NOMO-1 treated with DMSO at 0.1 percent for 48 hours (cell line): ENCODE measurements around the gene ADAMTS14.

Experiments used
- DNase-seq: peaks from one replicate; lab custom pipeline; 2025; ENCODE audit not compliant: unreplicated experiment; lab: John Stamatoyannopoulos, UW

ADAMTS14 gene

GRCh38 chr10:70673929-70674559, 1.7 kb downstream of the ADAMTS14 start:
- DNase-seq, result no peak

- no peak for DNase-seq
These were observed 2.5 kb downstream of the ADAMTS14 start for GRCh38 chr10:70674560-70675495.

- no peak for DNase-seq
These were observed 3.3 kb downstream of the ADAMTS14 start for GRCh38 chr10:70675496-70676161.

GRCh38 chr10:70676511-70676910, 4.2 kb downstream of the ADAMTS14 start:
- no peak for DNase-seq

- no peak for DNase-seq
These were observed 4.7 kb downstream of the ADAMTS14 start for GRCh38 chr10:70677016-70677415.

- DNase-seq, result no peak
These were observed 5.4 kb downstream of the ADAMTS14 start for GRCh38 chr10:70677620-70678249.

- DNase-seq, result no peak
These were observed 5.9 kb downstream of the ADAMTS14 start for GRCh38 chr10:70678250-70678635.

GRCh38 chr10:70678757-70679489, 6.6 kb downstream of the ADAMTS14 start:
- DNase-seq, result no peak

GRCh38 chr10:70679498-70679897, 7.2 kb downstream of the ADAMTS14 start:
- no peak for DNase-seq

GRCh38 chr10:70680899-70681730, 8.8 kb downstream of the ADAMTS14 start:
- DNase-seq, result no peak

GRCh38 chr10:70681731-70682005, 9.4 kb downstream of the ADAMTS14 start:
- DNase-seq, result no peak

GRCh38 chr10:70682920-70683600, 10.8 kb downstream of the ADAMTS14 start:
- no peak for DNase-seq

- no peak for DNase-seq
These were observed 11.3 kb downstream of the ADAMTS14 start for GRCh38 chr10:70683601-70683934.

- no peak for DNase-seq
These were observed 11.6 kb downstream of the ADAMTS14 start for GRCh38 chr10:70683940-70684339.

- DNase-seq, result no peak
These were observed 12.1 kb downstream of the ADAMTS14 start for GRCh38 chr10:70684374-70684773.

- no peak for DNase-seq
These were observed 12.6 kb downstream of the ADAMTS14 start for GRCh38 chr10:70684839-70685454.

GRCh38 chr10:70685455-70685911, 13.2 kb downstream of the ADAMTS14 start:
- DNase-seq, result no peak

- no peak for DNase-seq
These were observed 16.5 kb downstream of the ADAMTS14 start for GRCh38 chr10:70688828-70689227.

GRCh38 chr10:70689661-70690060, 17.4 kb downstream of the ADAMTS14 start:
- DNase-seq, result no peak
